EH (cell line): ENCODE data around the gene GARNL3.

Experiments
- DNase-seq: peaks from one replicate; pipeline ENCODE4 v3.0.0-alpha.2; 2015; ENCODE audit warnings: low read depth

Gene GARNL3

GRCh38 chr9:127386981-127387380, 122.4 kb downstream of the GARNL3 start:
- no peak for DNase-seq

- DNase-seq, result peak; percentile 98
These were observed 123.7 kb downstream of the GARNL3 start for GRCh38 chr9:127388037-127388855.

- DNase-seq, result no peak
These were observed 124.3 kb downstream of the GARNL3 start for GRCh38 chr9:127388856-127389238.

GRCh38 chr9:127389381-127390247, 125.0 kb downstream of the GARNL3 start:
- no peak for DNase-seq

GRCh38 chr9:127390248-127390545, 125.6 kb downstream of the GARNL3 start:
- DNase-seq, result no peak

GRCh38 chr9:127390563-127390962, 126.0 kb downstream of the GARNL3 start:
- DNase-seq, result no peak

- DNase-seq, result no peak
These were observed 127.6 kb downstream of the GARNL3 start for GRCh38 chr9:127392166-127392565.

GRCh38 chr9:127392976-127393375, 128.4 kb downstream of the GARNL3 start:
- no peak for DNase-seq

- peak; percentile 13 for DNase-seq
These were observed 129.1 kb downstream of the GARNL3 start for GRCh38 chr9:127393645-127394044.

GRCh38 chr9:127395497-127396252, 131.1 kb downstream of the GARNL3 start:
- DNase-seq, result no peak

- no peak for DNase-seq
These were observed 131.8 kb downstream of the GARNL3 start for GRCh38 chr9:127396253-127396807.

- peak; percentile 100 for DNase-seq
These were observed 132.5 kb downstream of the GARNL3 start, which contains the start of gene SLC2A8 for GRCh38 chr9:127396808-127397645. SLC2A8 (plus strand) TSS chr9:127397169; CDS start chr9:127397231, 62 bp downstream.

GRCh38 chr9:127397646-127398274, 133.2 kb downstream of the GARNL3 start:
- peak; percentile 50 for DNase-seq

- no peak for DNase-seq
These were observed 133.7 kb downstream of the GARNL3 start for GRCh38 chr9:127398275-127398647.

- DNase-seq, result no peak
These were observed 134.3 kb downstream of the GARNL3 start for GRCh38 chr9:127398715-127399400.

- no peak for DNase-seq
These were observed 135.2 kb downstream of the GARNL3 start for GRCh38 chr9:127399736-127400269.

GRCh38 chr9:127402401-127403090, 138.0 kb downstream of the GARNL3 start:
- no peak for DNase-seq

GRCh38 chr9:127403507-127404192, 139.1 kb downstream of the GARNL3 start:
- DNase-seq, result no peak

- no peak for DNase-seq
These were observed 140.1 kb downstream of the GARNL3 start for GRCh38 chr9:127404631-127405030.
